Body of pancreas (tissue), 4 donors: ENCODE data around the gene PLEK2.

Experiments
- CTCF ChIP-seq, 7 experiments: fragments of 450-650 bp in 4 of 7; fragments of 200-600 bp in 3 of 7; sonication (generic) in 3 of 7; IDR thresholded peaks; one replicate each; pipeline ENCODE4 v1.5.1; 2016 to 2019; ENCODE audit warnings: antibody characterized with exemption in 7 of 7
- POLR2A ChIP-seq, 3 donors: fragments of 450-650 bp; IDR thresholded peaks; one replicate each; pipeline ENCODE4 v1.6.1; 2016; ENCODE audit warnings: antibody characterized with exemption in 3 of 3, mild to moderate bottlenecking in 2 of 3

GRCh38 chr14:67409461-67409860 is 2.5 kb downstream of the PLEK2 start:
- TF ChIP-seq CTCF (IDR thresholded peaks at IDR 0.05) (no peak), POLR2A (IDR thresholded peaks at IDR 0.05) (no peak)
